HEK293 (cell line): ENCODE data around the gene MITF.

ENCODE experiments used
- CTCF ChIA-PET: fragments of 350-600 bp; formaldehyde crosslinking; extraction: SDS; loops from one replicate; lab custom pipeline; 2021; ENCODE audit warnings: antibody characterized with exemption; lab: Yijun Ruan, JAX
- POLR2A ChIA-PET: fragments of 300-600 bp; formaldehyde crosslinking; extraction: SDS; loops from one replicate; lab custom pipeline; 2020; ENCODE audit warnings: antibody characterized with exemption, inconsistent platforms; lab: Yijun Ruan, JAX
- H3K27ac ChIP-seq: fragments of 200-500 bp; sonication (Bioruptor generic); 2 replicates; pipeline ENCODE4 v1.5.1; 2014; ENCODE audit warnings: low read depth, low read length, control low read depth, inconsistent platforms; ENCODE audit errors: extremely low read depth
- H3K36me3 ChIP-seq, 2 experiments: fragments of 200-500 bp in 1 of 2; sonication (Bioruptor generic) in 1 of 2; 1 replicate in 1 of 2; 2 replicates in 1 of 2; pipeline ENCODE4 v1.5.1; 2014 to 2017; ENCODE audit warnings: inconsistent platforms in 2 of 2, low read length in 2 of 2; ENCODE audit not compliant: control insufficient read depth in 2 of 2, insufficient read depth in 1 of 2
- H3K4me1 ChIP-seq: fragments of 200-500 bp; sonication (Bioruptor generic); 2 replicates; pipeline ENCODE4 v1.5.1; 2014; ENCODE audit warnings: mild to moderate bottlenecking, low read length, inconsistent platforms; ENCODE audit not compliant: control insufficient read depth, insufficient read depth
- H3K4me3 ChIP-seq: 2 replicates; pipeline ENCODE4 v1.5.1; 2011; ENCODE audit warnings: low read depth, mild to moderate bottlenecking, control low read depth, low read length, moderate library complexity
- H3K9me3 ChIP-seq: fragments of 200-500 bp; sonication (Bioruptor generic); 2 replicates; pipeline ENCODE4 v1.5.1; 2014; ENCODE audit warnings: low read depth, low read length, inconsistent platforms; ENCODE audit not compliant: control insufficient read depth, insufficient read depth
- BCL11B ChIP-seq: fragments of 450-650 bp; formaldehyde crosslinking; IDR thresholded peaks from 2 replicates; pipeline ENCODE4 v1.5.1; 2016; ENCODE audit warnings: low read depth, missing biosample characterization, missing genetic modification characterization
- EGR2 ChIP-seq: fragments of 450-650 bp; formaldehyde crosslinking; IDR thresholded peaks from 2 replicates; pipeline ENCODE4 v1.5.1; 2016; ENCODE audit warnings: low read depth, missing biosample characterization, missing genetic modification characterization
- HIC1 ChIP-seq: fragments of 450-650 bp; formaldehyde crosslinking; IDR thresholded peaks from 2 replicates; pipeline ENCODE4 v1.5.1; 2016; ENCODE audit warnings: missing biosample characterization, missing genetic modification characterization
- KLF1 ChIP-seq: fragments of 450-650 bp; formaldehyde crosslinking; IDR thresholded peaks from 2 replicates; pipeline ENCODE4 v1.5.1; 2016; ENCODE audit warnings: missing biosample characterization, missing genetic modification characterization
- OSR2 ChIP-seq: fragments of 450-650 bp; formaldehyde crosslinking; IDR thresholded peaks from 2 replicates; pipeline ENCODE4 v1.5.1; 2016; ENCODE audit warnings: missing biosample characterization, missing genetic modification characterization
- SETDB1 ChIP-seq: IDR thresholded peaks from one replicate; pipeline ENCODE4 v1.6.1; 2017; ENCODE audit warnings: mild to moderate bottlenecking, low read length, moderate library complexity, mixed read lengths; ENCODE audit not compliant: insufficient read length
- ZIC2 ChIP-seq: fragments of 450-650 bp; formaldehyde crosslinking; IDR thresholded peaks from 2 replicates; pipeline ENCODE4 v1.5.1; 2016; ENCODE audit warnings: missing biosample characterization, missing genetic modification characterization
- ZNF16 ChIP-seq: fragments of 450-650 bp; formaldehyde crosslinking; IDR thresholded peaks from 2 replicates; pipeline ENCODE4 v1.5.1; 2016; ENCODE audit warnings: low read depth, missing biosample characterization, missing genetic modification characterization
- ZNF214 ChIP-seq: fragments of 450-650 bp; formaldehyde crosslinking; IDR thresholded peaks from 2 replicates; pipeline ENCODE4 v1.5.1; 2017; ENCODE audit warnings: missing biosample characterization, mild to moderate bottlenecking, missing genetic modification characterization, borderline replicate concordance
- ZNF404 ChIP-seq: fragments of 450-650 bp; formaldehyde crosslinking; IDR thresholded peaks from 2 replicates; pipeline ENCODE4 v1.5.1; 2017; ENCODE audit warnings: missing biosample characterization, missing genetic modification characterization
- ZNF433 ChIP-seq: fragments of 450-650 bp; formaldehyde crosslinking; IDR thresholded peaks from 2 replicates; pipeline ENCODE4 v1.5.1; 2016; ENCODE audit warnings: missing biosample characterization, missing genetic modification characterization, low read depth
- ZNF449 ChIP-seq: fragments of 450-650 bp; formaldehyde crosslinking; IDR thresholded peaks from 2 replicates; pipeline ENCODE4 v1.5.1; 2017; ENCODE audit warnings: missing biosample characterization, mild to moderate bottlenecking, missing genetic modification characterization, moderate library complexity
- ZNF561 ChIP-seq: fragments of 450-650 bp; IDR thresholded peaks from 2 replicates; pipeline ENCODE4 v1.5.1; 2018; ENCODE audit warnings: missing biosample characterization, missing genetic modification characterization, borderline replicate concordance
- ZNF645 ChIP-seq: fragments of 450-650 bp; formaldehyde crosslinking; IDR thresholded peaks from 2 replicates; pipeline ENCODE4; 2016; ENCODE audit warnings: missing biosample characterization, missing genetic modification characterization
- TF ChIP-seq, protein P1 (sequence below): fragments of 450-650 bp; formaldehyde crosslinking; IDR thresholded peaks from 2 replicates; pipeline ENCODE4 v1.5.1; 2017; ENCODE audit warnings: missing biosample characterization, missing genetic modification characterization

The MITF gene

GRCh38 chr3:69831737-69832136 is 92.5 kb downstream of the MITF start (continued):
- TF ChIP-seq ZNF214 (tag by site-specific recombination) (no peak), EGR2 (tag by site-specific recombination) (no peak), ZNF449 (tag by site-specific recombination) (no peak)

GRCh38 chr3:69833591-69833990 is 94.3 kb downstream of the MITF start:
- Histone ChIP-seq H3K4me3 (no peak overlapping the region), H3K9me3 (no peaks in the 10 kb centered on the region), H3K27ac (no peak overlapping the region), H3K4me1 (no peaks in the 10 kb centered on the region), H3K36me3 (no peaks in the 10 kb centered on the region)
- TF ChIP-seq ZNF404 (tag by site-specific recombination) (no peak), ZNF16 (tag by site-specific recombination) (no peak), HIC1 (tag by site-specific recombination) (no peak), OSR2 (tag by site-specific recombination) (no peak), ZNF433 (tag by site-specific recombination) (no peak)
- ChIA-PET POLR2A (no interaction called here), CTCF (no interaction called here)

DNA sequence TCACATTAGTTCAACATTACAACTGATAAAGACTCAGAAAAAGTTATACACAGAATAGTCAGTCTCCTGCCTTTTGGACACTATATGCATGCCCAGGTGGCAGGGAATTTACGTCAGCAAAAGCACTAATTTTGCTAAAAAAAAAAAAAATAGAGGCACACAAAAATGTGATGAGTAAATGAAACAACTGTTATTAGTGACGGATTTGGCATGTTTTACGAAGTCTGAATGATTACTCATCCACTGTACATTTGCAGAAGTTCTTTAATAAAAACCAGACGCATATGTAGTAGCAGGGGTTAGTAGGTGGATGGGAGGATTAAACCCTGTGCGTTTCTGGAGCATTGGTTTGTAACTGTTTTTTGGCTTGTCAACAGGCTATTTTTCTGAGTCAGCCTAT is 99.0 kb downstream of the MITF start:
- CTCF ChIA-PET, result no interaction called here

DNA sequence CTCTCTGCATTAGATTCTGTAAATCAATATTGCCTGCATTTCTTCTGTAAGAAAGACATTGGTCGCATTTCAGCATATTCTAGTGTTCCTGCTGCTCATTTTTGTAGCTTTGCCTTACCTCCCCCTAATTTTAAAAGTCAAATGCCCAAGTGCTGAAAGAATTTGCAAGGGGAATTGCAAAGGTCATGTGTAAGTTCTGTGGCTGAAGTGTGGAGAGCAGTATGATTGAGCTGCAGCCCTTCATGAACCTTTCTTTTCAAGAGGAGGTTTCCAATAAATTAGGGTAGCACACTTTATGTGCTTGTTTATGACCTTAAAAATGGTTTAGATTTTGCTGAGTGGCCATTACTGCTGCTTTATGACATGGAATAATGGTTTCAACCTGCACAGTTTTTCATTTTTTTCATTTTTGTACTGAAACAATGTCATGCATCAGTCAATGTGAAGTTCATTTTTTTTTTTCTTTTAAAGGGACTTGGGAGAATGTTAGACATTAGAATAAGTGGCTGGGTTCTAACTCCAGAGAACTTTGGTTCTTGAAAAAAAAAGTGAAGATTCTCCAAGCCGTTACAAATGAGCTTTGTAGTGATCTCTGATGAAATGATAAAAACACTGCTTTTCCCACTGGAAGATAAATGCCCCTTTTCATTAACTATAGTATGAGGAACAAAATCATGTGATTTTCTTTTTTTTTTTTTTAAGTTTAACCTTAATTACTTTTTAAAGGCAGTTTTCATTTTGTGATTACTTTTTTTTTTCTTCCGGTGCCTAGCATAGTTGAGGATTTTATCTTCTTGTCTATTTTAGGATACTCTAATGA is 99.6 kb downstream of the MITF start:
- Histone ChIP-seq H3K4me3 (no peak overlapping the region), H3K36me3 (no peaks in the 10 kb centered on the region), H3K9me3 (no peaks in the 10 kb centered on the region), H3K4me1 (no peaks in the 10 kb centered on the region), H3K27ac (no peak overlapping the region)
- ChIA-PET CTCF (interaction anchor here (1.0 kb wide), 1 partner anchor 17 kb away, joined by 3 read pairs; no protein-coding TSS in a partner anchor), POLR2A (no interaction called here)
- TF ChIP-seq ZNF645 (tag by site-specific recombination) (no peak), SETDB1 (no peak), BCL11B (tag by site-specific recombination) (no peak), KLF1 (tag by site-specific recombination) (no peak)
- TF ChIP-seq, protein P1, sequence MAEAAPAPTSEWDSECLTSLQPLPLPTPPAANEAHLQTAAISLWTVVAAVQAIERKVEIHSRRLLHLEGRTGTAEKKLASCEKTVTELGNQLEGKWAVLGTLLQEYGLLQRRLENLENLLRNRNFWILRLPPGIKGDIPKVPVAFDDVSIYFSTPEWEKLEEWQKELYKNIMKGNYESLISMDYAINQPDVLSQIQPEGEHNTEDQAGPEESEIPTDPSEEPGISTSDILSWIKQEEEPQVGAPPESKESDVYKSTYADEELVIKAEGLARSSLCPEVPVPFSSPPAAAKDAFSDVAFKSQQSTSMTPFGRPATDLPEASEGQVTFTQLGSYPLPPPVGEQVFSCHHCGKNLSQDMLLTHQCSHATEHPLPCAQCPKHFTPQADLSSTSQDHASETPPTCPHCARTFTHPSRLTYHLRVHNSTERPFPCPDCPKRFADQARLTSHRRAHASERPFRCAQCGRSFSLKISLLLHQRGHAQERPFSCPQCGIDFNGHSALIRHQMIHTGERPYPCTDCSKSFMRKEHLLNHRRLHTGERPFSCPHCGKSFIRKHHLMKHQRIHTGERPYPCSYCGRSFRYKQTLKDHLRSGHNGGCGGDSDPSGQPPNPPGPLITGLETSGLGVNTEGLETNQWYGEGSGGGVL (tag by site-specific recombination), result no peak

More for the DNA sequence above, 99.0 kb downstream of the MITF start:
- Histone ChIP-seq H3K27ac (no peak overlapping the region), H3K9me3 (no peaks in the 10 kb centered on the region), H3K4me3 (no peak overlapping the region), H3K4me1 (no peaks in the 10 kb centered on the region), H3K36me3 (no peaks in the 10 kb centered on the region)
- POLR2A ChIA-PET, result no interaction called here
- TF ChIP-seq ZNF645 (tag by site-specific recombination), result no peak
- TF ChIP-seq ZIC2 (tag by site-specific recombination), result no peak
- no peak for TF ChIP-seq ZNF561 (tag by site-specific recombination)
